GM12872 (cell line): Measurements from ENCODE around the gene C1orf232.

Experiments used
- TF ChIP-seq, protein P1 (sequence below): IDR thresholded peaks from 3 replicates; pipeline ENCODE4 v1.5.1; 2011; ENCODE audit warnings: low read depth, mild to moderate bottlenecking, low read length, moderate library complexity; ENCODE audit not compliant: insufficient read depth

Gene C1orf232

DNA sequence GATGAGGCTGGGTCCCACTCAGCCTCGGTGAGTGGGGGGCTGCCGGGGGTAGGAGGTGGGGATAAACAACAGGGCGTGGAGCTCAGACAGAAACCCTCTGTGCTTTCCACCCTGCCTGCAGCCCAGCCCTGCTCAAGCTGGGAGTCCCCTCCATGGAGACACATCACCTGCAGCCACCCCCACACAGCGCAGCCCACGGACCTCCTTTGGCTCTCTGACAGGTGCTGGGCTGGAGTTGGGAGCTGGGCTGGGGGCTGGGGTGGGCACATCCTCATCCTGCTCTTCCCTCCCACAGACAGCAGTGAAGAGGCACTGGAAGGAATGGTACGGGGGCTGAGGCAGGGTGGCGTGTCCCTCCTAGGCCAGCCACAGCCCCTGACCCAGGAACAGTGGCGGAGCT is 19.7 kb upstream of the C1orf232 start:
- TF ChIP-seq, protein P1, sequence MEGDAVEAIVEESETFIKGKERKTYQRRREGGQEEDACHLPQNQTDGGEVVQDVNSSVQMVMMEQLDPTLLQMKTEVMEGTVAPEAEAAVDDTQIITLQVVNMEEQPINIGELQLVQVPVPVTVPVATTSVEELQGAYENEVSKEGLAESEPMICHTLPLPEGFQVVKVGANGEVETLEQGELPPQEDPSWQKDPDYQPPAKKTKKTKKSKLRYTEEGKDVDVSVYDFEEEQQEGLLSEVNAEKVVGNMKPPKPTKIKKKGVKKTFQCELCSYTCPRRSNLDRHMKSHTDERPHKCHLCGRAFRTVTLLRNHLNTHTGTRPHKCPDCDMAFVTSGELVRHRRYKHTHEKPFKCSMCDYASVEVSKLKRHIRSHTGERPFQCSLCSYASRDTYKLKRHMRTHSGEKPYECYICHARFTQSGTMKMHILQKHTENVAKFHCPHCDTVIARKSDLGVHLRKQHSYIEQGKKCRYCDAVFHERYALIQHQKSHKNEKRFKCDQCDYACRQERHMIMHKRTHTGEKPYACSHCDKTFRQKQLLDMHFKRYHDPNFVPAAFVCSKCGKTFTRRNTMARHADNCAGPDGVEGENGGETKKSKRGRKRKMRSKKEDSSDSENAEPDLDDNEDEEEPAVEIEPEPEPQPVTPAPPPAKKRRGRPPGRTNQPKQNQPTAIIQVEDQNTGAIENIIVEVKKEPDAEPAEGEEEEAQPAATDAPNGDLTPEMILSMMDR = no peak

DNA sequence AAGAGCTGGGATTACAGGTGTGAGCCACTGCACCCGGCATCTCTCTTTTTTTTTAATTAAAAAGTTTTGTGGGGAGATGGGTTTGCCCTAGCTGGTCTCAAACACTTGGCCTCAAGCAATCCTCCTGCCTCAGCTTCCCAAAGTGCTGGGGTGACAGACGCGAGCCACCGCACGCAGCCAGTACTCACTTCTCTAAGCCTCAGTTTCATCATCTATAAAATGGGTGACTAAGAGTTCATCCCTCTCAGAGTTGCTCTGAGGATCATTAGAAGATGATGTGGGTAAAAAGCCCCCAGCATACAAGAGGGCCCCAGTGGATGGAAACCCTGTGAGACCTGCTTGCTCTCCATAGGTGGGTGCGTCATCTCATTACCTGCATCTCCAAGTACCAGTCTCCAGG is 19.1 kb upstream of the C1orf232 start:
- TF ChIP-seq, protein P1 = no peak

DNA sequence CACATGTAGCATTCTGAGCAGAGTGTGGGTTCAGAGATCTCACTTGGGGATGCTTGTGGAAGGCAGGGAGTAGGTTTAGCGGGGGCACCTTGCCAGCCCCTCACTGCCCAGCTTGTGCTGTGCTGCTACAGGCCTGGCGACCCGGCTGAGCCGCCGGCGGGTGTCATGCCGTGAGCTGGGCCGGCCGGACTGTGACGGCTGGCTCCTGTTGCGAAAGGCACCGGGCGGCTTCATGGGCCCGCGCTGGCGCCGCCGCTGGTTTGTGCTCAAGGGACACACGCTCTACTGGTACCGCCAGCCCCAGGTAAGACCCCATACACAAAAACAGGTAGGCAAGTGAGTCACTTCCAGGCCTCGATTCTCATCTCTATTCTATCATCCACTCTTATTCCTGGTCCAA is 16.1 kb upstream of the C1orf232 start:
- TF ChIP-seq, protein P1 = no peak

DNA sequence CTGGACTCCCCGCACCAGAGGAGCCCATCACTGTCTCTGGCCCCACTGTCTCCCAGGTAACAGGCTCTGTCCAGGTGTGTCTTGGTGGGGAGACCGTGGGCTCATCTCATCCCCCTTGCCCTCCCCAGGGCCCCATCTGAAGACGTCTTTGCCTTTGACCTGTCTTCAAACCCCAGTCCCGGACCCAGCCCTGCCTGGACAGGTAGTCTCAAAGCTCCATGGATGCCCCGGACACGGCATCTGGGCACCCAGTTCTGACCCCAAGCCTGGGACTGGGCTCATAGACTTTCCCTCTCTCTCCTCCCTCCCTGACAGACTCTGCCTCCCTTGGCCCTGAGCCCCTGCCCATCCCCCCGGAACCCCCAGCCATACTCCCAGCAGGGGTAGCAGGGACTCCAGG is 15.3 kb upstream of the C1orf232 start:
- TF ChIP-seq, protein P1 = no peak

DNA sequence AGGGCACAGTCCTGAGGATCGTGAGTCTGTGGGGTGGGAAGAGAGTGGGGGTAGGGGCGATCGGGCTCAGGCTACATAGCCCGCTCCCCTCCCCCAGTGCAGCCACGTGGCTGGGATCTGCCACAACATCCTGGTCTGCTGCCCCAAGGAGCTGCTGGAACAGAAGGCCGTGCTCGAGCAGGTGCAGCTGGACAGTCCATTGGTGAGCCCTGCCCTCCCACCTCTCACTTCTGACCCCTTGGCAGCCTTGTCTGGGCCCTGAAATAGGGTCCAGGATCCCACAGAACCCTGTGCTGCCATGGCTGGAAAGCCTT is 13.6 kb upstream of the C1orf232 start:
- TF ChIP-seq, protein P1 = no peak

DNA sequence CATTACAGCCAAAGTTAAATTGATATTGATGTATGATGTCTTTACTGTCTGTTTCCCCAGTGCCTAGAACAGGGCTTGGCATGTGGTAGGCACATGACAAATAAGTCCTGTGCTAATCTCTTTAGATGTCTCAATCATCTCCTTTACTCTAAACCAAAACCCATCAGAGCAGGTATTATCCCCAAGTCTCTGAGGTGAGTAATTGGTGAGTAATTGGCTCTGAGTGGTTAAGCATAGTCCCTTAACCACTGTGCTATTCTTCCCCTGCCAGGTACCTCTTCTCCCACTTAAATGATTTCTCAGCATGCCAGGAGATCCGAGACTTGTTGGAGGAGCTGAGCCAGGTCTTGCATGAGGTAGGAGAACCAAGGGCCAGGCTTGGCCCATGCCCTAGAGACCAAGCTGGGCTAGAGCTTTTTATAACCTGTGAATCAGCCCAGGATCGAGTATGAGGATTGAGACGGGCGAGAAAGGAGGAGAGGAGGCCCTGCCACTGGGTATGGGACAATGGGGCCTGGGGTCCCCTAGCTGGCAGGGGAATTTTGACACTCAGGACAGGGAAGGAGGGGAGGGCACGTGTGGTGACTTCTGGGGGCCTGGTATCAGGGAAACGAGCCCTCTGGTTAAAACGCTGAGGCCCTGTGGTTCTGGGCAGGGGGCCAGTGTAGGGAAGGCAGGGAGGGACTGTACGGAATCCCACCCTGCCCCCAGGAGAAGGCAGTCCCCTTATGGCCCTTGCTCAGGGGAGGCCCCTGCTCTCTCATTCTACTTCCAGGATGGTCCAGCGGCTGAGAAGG is 13.0 kb upstream of the C1orf232 start:
- TF ChIP-seq, protein P1 = no peak

DNA sequence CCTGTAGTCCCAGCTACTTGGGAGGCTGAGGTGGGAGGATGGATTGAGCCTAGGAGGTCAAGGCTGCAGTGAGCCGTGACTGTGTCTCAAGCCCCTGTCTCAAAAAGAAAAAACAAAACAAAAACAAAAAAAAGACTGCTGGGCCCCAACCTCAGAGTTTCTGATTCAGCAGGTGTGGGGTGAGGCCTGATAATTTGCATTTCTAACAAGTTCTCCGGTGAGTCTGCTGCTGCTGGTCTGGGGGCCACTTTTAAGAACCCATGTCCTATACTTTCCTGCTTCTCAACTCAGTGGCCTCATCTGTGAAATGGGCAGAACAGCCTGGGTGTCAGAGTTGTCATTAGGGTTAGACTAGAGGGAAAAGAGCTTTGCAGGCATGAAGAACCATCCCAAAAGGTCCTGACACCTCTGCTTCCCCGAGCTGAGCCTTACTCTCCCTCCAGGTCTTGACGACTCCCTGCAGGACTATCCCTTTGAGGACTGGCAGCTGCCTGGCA is 11.3 kb upstream of the C1orf232 start:
- TF ChIP-seq, protein P1 = no peak
